Adrenal gland (tissue), 5 donors: ENCODE data around the gene KLHDC2.

Source experiments
- CTCF ChIP-seq, 6 experiments: fragments of 450-650 bp in 4 of 6; fragments of 200-600 bp in 2 of 6; sonication (generic) in 1 of 6; IDR thresholded peaks; 1 replicate in 5 of 6; 2 replicates in 1 of 6; pipeline versions ENCODE4 v1.5.1 to v1.8.0; 2016 to 2021; ENCODE audit warnings: antibody characterized with exemption in 6 of 6, mild to moderate bottlenecking in 2 of 6, moderate library complexity in 1 of 6
- POLR2A ChIP-seq, 2 donors: fragments of 450-650 bp; IDR thresholded peaks; one replicate each; pipeline ENCODE4 v1.6.1; 2017; ENCODE audit warnings: antibody characterized with exemption in 2 of 2, mild to moderate bottlenecking in 2 of 2, moderate library complexity in 1 of 2
- donor health status: DM: no; HTN: no; CAD: no.

- TF ChIP-seq CTCF (IDR thresholded peaks at IDR 0.05), result no peak
- TF ChIP-seq POLR2A (IDR thresholded peaks at IDR 0.05), result no peak
Observed at GRCh38 chr14:49754570-49755097, 13.3 kb upstream of the KLHDC2 start.
